Activated gamma-delta T cell treated with Interleukin-2 at 50 U/mL for 16 hours (primary cell): ENCODE data around the gene LAMA2.

Source experiments
- DNase-seq: peaks from one replicate; pipeline ENCODE4 v3.0.0-alpha.2; 2020

Gene LAMA2

DNA sequence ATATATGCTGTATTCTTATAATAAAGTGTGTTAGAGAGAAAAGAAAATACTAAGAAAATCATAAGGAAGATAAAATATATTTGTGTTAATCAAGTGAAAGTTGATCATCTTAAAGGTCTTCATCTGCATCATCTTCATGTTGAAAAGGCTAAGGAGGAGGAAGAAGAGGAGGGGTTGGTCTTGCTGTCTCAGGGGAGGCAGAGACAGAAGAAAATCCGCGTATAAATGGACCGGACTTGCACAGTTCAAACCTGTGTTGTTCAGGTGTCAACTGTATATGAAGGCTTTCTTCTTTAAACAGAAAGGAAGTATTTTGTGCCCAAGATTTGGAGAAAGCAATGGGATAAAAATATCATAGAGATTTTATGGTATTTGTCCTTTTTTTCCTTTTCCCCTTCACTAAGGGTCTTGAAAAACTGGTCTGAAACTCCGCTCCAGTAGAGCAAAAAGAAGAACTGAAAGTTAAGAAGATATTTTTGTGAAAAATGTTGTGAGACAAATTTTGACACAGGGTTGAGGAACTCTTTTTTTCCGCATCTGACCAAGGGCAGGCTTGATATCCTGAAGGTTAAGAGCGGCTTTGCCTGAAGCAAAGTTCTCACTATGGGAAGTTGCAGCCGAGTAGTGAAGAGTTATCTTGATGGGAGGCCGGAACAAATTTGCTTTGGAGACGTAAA is 350.7 kb downstream of the LAMA2 start:
- no peak for DNase-seq

DNA sequence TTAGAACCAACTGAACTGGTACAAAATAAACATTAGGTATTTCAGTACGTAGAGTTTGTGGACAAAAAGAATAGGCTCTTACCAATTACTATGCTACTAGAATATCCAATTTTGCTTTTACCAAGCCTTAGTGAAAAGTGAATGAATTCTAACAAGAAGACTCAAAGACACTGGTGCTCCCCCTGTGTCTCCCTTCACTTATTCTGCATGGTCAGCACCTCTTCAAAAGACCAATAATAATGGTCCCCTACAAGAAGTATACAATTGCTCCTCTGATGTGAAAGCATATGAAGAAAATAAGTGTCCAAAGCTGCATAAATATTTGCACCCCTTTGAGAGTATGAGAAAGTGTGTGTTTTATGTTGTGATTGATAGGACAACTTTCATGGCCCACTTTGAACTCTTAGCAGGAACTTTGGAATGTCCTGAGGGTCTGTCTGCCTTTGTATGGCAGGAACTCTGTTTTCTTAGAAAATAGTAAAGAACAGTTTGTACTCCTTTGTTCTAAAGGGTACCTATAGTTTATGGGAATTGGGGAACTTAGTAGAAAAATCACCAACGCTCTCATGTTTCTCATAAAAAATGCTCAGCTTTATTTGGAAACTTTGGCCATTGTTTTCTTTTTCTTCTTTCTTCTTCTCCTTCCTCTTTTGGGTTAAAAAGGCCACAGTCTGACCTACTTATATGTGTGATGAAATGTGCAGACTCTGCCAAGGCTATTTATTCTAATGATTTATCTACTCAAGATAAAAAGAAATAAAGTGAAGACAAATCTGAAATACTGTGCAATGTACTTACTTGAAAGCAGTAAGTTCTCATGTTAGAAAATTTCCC is 352.4 kb downstream of the LAMA2 start:
- DNase-seq, result no peak

DNA sequence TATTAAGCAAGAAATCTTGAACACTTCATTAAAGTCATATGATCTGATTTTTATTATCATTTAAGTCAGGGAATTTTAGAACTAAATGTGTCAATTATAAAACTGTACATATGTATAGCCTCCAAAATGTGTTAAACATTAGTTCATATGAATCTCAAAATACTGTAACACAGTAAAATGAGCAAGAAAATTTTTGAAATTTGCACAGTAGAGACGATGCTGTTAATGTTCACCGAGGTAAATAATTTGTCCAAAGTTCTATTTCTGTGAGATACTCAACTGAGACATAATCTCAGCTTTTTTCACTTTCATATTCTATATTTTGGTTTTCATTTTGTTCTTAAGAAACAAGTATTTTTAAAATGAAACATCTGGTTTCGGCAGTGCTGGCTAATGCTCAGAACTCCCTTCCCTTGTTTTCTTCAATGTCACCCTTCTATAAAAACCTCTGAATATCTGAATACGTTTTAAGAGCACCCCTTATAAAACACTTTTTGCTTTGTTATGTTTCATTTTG is 353.1 kb downstream of the LAMA2 start:
- no peak for DNase-seq

DNA sequence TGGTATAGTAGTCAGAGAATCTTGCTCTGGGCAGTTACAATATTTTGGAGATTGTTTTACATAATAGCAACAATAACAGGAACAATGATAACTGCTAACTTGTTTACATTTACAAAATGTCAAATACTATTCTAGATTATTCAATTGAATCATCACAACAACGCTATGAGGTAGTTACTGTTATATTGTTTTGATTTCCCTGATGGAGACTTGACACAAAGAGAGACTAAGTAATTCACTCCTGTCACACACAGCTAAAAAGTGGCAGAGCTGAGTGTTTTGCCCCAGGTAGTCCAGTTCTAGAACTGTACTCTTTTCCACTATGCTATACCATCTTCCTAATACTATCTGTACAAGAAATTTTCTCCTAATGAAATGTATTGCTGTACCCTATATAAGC is 356.1 kb downstream of the LAMA2 start:
- no peak for DNase-seq

DNA sequence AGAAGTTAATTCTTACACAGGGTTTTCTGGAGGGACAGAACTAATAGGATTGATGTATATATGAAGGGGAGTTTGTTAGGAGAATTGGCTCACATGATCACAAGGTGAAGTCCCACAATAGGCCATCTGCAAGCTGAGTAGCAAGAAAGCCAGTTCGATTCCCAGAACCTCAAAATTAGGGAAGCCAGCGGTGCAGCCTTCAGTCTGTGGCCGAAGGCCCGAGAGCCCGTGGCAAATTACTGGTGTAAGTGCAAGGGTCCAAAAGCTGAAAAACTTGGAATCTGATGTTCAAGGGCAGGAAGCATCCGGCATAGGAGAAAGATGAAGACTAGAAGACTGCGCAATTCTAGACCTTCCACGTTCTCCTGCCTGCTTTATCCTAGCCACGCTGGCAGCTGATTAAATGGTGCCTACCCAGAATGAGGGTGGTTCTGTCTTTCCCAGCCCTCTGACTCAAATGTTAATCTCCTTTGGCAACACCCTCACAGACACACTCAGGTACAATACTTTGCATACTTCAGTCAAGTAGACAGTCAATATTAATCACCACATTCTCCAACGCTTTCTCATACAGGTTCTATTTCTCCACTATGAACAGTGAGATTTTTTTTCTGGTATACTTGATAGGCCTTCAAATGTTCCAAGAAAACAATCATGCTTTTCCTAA is 357.0 kb downstream of the LAMA2 start:
- DNase-seq, result no peak

DNA sequence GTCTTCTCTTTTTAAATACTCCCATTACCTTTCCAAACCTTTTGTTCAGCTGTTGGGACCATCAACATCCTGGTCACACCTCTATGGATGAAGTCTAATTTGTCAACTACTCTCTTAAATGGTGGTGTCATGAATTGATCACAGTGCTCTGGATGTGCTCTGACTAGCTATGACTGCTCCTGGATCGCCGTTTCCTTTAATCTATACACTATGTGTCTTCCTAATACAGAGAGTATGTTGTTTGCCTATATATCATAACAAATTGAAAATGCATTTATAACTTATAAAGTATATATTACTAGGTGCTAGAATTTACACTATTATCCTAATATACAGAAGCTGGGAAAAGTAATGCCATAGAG is 357.5 kb downstream of the LAMA2 start:
- no peak for DNase-seq

DNA sequence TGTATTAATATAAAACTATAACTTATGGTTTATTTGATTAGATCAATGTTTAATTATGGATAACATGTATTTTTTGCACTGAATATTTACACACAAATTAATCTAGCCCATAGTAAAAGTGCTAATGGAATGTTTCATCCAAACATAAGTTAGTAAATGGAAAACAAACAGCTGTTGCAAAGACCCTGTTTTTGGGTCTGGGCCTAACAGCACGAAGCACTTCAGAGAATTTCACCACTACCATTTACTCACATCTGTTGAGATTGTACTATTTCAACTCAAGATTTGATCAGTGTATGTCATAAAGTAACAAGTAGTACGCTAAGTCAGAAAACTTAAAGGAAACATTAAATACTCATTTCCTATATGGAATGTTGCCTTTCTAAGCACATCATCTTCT is 359.6 kb downstream of the LAMA2 start:
- no peak for DNase-seq

DNA sequence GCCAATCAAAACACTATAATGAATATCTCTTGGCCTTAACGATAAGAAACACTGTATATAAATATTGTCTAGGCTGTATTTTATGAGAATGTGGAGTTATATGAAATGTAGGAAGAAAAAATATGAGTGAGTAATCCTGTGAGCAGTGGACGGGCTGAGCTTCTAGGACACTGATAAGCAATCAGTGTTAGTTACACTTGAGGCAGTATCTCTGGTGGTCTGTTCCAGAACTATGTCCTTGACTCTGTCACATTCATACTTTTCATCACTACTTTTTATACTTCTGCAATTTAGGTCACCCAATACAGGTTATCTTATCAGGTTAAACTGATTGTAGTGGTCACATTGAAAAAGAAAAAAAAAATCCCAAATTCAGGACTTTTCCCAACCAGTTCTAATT is 360.4 kb downstream of the LAMA2 start:
- DNase-seq, result no peak

DNA sequence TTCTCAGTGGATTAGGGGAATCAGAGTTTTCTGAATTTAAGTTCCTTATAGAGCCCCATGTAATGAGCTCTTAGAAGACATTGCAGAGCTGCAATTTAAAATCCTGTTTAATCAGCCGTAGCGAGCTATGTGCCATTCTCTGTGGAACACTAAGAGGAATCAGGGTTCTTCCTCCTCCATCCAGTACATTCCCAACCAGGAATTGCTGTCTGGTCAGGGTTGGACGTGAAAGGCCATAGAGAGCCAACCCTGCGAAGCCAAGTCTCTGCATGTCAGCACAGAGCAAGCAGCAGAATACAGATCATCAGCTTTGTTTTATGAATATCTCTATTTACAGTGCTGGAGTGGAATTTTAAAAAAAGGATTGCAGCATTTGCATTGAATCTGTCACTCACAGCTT is 366.0 kb downstream of the LAMA2 start:
- DNase-seq, result no peak

DNA sequence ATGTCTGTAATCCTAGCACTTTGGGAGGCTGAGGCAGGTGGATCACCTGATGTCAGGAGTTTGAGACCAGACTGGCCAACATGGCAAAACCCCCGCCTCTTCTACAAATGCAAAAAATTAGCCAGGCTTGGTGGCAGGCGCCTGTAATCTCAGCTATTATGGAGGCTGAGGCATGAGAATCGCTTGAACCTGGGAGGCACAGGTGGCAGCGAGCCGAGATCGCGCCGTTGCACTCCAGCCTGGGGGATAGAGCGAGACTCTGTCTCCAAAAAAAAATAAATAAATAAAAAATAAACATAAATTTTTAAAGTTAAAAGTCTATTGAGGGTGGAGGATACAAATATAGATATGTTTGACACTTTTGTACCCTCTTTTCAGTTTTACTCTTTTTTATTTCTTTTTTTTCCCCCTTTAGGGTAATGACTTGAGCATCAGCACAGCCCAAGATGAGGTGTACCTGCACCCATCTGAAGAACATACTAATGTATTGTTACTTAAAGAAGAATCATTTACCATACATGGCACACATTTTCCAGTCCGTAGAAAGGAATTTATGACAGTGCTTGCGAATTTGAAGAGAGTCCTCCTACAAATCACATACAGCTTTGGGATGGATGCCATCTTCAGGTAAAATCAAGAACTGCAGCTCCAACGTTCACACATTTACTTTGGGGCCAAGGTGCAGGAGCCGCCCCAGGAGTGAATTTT is 368.9 kb downstream of the LAMA2 start:
- DNase-seq, result peak; percentile 30

DNA sequence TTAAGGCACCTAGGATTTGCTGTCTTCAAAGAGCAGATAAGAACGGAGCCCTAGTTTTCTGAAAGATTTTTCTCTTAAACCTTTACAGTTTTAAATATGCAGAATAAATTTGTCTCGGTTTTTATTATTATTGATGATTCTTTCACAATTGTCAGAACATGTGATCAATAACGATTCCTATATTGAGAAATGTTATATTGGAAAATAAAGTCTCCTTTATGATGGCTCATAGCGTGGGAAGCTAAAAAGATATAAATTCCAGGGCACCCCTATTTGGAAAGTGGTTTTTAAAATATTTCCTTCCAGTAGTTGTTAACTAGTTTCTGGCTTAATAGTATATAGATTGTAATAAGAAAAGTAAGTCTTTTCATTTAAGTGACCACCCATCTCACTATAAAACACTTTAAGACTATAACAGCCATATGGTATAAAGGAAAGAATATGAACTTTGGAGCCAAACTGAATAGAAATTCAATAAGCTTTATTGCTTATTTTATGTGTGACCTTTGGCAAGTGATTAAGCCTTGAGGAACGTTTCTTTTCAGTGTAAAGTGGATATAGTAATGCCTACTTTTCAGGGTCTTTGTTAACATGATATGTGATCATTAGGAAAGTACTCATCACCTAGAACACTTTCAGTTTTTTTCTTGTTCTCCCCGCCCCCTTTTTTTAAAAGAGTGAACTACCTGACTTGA is 369.6 kb downstream of the LAMA2 start:
- DNase-seq, result no peak

DNA sequence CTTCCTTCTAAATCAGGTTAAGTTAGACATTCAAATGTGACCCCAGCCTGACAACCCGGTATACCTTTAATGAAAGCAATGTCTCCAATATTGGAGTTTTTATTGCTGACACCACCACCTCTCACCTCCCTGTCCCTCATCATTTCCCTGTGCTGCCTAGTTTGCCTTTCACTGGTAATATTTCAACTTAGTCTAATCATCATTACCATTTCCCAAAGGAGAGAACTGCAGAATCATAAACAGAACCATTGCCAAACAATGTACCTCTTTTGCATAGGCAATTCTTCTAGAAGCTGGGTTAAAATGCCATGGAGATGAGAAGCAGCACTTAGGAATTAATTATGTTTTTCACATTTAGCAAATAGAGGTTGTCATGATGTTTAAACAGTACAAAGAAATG is 370.3 kb downstream of the LAMA2 start:
- DNase-seq, result no peak

DNA sequence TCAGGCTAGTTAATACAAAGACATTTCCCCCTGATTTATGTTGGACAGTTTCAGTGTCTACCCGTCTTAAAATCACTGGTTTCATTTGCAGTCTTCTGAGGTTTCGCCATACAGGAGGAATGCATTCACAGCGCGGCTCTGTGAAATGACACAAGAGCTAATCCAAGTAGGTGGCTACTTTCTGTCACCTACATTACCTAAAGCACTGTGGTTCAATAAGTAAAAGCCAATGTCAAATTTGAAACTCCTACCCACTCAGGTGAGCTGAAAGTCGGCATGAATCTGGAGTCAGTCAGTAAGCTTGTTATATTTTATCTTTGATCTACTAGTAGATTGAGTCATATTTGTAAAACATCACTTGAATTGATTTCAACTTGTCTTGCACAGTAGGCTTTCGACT is 370.8 kb downstream of the LAMA2 start:
- no peak for DNase-seq

DNA sequence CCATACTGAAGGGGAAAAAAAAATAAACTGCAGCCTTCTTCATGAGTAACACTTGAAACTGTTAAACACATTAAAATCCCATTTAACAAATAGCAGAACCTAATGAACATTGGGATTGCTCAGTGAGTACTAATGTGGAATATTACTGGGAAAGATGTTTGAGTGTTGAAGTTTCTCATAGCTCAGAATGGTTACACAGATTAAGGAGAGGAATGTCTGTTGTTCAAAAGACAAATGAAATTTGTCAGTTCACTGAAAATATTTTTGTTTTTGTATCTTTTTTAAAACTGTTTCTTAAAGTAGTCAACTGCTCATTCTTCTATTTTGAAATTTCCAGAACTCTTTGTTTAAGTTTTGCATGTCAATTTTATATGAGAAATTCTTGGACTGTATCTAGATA is 374.3 kb downstream of the LAMA2 start:
- DNase-seq, result no peak

DNA sequence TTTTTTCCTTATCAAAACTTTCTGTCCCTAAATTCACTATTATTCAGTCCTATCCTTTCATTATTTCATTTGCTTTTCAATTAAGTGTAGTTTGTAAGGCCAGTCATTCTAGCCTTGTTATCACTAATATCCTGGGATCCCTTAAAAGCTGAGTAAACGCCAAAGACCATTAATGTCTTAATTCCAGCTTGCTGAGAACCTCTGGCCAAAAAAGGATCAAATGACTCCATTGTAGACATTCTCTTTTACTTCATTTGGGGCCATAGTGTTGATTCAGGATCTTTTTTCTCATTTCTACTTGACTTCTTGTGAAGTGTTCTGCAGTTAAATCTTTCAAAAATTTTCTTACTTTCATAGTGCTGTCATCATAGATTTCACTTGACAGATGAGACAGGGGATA is 379.7 kb downstream of the LAMA2 start:
- DNase-seq, result no peak

DNA sequence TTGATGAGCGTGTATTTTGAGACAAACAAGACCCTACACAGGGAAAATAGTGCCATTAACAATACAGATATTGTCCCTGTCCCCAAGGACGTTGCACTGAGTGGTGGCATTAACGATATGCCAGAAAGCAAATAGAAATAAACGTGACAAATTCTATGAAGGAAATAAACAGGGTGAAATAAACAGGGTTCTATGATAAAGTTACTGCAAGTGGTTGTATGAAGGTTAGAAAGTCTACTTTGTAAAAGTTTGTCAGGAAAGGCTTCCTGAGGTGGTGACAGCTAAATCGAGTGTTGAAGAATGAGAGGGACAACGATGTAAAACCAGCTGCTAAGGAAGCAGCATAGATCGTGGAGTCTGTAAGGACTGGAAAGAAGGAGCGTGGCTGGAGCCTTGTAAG is 380.2 kb downstream of the LAMA2 start:
- DNase-seq, result no peak

DNA sequence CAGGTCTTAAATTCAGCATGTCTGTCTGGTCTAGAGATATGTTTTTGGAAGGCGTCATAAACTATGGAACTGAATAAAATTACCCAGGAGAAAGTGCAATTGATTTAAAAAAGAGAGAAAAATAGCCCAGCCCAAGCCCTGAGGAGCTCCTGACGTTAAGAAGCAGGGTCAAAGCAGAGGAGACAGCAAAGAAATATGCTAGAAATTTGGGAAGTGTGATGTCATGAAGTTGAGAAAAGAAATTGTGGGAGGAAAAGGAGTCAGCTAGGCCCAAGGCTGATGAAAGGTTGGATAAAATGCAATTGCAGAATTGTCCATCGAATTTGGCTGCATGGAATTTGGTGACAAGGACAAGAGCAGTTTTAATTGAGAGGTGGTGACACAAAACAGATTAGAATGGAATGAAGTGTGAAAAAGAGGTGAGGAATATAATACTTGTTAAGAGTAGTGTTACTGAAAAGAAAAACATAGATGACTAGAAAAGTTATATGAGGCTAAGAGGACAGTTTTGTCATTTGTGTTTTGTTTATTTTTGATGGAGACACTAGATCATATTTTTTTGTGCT is 381.6 kb downstream of the LAMA2 start:
- no peak for DNase-seq

DNA sequence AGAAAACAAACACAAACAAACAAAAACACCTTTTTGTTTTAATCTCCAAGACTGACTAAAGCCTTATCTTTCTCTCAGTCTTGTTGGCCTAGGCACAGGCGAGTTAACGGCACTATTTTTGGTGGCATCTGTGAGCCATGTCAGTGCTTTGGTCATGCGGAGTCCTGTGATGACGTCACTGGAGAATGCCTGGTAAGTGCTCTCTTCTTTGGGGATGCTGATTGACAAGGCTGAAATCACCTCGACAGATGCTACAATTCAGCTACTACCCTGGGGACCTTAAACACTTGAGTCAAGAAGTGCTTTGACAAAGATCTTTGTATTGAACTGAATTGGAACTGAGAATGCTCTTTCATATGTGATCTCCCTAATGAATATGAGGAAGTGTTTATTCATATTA is 384.1 kb downstream of the LAMA2 start:
- DNase-seq, result no peak

DNA sequence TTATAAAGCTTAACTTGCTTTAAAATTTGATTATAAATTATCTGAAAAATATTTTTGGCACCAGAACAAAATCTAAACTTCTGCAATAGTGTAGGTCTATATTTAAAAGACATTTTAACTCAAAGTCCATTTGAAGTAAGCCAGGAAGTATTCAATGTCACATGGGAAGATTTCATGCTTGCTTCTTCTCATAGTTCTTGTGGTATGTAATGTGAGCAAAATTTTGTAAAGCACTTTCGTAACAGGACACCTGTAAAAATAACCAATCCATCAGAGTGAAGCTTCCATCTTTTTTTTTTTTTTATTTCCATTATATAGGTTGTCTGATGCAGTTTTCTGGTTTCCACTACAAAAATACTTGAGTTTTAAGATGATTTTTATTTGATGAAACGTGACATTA is 386.1 kb downstream of the LAMA2 start:
- DNase-seq, result no peak

DNA sequence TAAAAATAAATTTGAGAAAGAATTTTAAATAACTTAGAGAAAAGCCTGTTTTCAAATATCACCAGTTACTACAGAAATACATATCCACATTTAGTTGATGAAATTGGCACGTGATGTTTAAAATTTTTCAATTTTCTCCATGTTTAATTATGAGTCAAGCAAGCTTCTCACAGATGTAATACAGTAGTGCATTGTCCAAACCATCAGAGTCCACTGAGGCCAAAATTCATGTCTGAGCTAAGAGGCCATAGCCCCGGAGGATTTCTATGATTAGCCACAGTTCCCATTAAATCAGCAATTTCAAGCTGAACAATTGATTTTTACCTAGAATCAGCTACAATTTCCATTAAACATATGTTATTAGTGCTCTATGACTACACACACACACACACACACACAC is 387.0 kb downstream of the LAMA2 start:
- no peak for DNase-seq

DNA sequence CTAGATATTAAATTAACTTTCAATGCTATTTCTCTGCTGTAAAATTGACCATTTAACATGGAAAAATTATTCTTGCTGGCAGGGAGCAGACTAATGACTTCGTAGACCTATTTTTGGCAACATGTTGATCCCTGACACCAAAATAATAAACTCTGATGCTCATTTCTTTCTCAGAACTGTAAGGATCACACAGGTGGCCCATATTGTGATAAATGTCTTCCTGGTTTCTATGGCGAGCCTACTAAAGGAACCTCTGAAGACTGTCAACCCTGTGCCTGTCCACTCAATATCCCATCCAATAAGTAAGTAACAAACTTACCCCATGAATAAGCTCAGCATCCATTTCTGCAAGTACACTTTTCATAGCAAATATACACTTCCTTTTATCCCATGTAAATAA is 387.5 kb downstream of the LAMA2 start:
- no peak for DNase-seq

DNA sequence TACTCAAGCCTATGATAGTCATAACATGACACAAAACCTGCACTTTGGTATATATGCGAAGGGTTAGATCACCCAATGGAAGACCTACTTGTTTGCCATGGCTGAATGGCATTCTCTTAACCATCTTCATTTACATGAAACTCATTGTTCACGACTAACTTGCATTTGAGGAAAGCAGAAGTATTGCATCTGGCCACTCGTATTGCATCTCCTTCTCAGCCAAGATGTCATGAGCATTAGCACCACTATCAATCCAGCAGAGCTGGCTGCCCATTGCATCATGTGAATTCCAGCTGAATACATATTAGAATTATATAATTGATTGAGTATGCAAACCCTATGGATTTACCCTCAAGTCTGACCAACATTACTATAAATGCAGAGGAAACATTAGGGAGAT is 390.2 kb downstream of the LAMA2 start:
- no peak for DNase-seq
